DLD1 (cell line): Measurements from ENCODE around the gene CYB5R3.
"Not testable (repeated sequence)": the region's sequence is repeated elsewhere in the genome, so short reads cannot be mapped to it uniquely, and the experiment has no call there.

ENCODE experiments used
- in situ Hi-C: cut with HindIII; loops from 2 replicates; pipeline ENCODE4 v1.10.0; 2017; ENCODE audit warnings: low sequenced_read_pairs

CYB5R3 gene

DNA sequence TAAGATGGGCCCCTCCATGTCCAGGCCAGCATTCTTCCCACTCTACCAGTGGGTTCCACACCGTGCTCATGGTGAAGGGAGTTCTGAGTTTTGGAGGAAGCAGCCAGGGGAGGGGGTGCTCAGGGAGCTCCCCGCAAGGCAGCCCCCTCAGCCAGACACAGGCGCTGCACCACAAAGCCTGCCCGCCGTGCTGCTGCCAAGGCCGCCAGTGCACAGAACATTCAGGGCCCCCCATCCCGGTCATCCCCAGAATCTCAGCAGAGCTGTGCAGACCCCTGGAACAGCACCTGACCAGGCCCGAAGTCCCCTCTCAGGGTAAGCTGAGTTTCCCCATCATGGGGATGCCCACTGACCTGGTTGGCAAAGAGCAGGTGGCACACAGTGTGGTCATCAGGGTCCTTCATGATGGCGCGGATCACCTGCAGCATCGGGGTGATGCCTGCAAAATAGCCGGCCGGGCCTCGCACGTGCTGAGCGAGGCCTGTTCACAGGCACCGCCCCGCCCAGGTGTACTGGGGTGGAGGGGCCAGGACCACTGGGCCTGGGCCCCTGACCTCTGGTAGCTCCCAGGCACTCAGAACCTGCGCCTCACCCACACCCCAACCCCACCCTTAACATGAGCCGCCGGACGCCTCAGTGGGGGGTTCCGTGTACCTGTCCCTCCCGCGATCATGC, 22.1 kb downstream of the CYB5R3 start:
- in situ Hi-C loops, result no loop called here

- in situ Hi-C loops, result no loop called here
Observed at GRCh38 chr22:42626431-42626830, 22.8 kb downstream of the CYB5R3 start.

DNA sequence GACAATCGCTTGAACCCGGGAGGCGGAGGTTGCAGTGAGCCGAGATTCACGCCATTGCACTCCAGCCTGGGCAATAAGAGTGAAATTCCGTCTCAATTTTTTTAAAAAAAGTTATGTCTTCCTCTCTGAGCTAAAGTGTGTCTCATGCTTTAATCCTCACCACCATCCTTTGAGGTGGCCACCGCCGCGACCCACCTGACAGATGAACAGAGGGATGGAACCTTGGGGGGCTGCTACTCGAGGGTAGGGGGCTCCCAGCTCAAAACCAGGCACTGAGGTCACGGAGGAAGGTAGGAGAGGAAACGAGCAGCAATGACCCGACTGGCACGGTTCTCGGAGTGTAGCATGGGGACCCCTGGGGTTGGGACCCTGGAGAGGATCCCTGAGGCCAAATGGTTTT, 23.8 kb downstream of the CYB5R3 start:
- in situ Hi-C loops, result no loop called here

- in situ Hi-C loops, result no loop called here
Observed at GRCh38 chr22:42624551-42625106, 24.6 kb downstream of the CYB5R3 start.

- in situ Hi-C loops, result no loop called here
Observed at GRCh38 chr22:42623756-42624441, 25.3 kb downstream of the CYB5R3 start.

DNA sequence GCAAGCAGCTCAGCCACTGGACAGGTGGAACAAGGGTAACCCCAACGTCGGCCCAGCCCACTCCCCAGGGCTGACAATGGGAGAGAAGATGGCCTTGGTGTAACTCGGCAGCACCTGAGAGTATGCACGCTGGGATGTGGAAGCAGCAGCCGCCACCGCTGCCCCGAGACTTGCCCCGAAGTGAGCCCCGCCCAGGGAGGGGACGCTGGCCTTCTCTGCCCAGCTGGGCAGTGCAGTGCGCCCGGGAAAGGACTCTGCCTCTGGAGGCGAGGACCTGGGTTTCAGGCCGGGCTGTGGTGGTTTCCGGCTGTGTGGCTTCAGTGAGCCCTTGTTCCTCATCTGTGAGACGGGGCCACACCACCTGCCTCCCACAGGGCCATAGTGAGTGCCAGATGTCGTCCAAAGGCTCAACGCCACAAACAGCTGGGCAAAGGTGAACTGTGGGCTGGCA, 25.9 kb downstream of the CYB5R3 start:
- in situ Hi-C loops, result no loop called here

DNA sequence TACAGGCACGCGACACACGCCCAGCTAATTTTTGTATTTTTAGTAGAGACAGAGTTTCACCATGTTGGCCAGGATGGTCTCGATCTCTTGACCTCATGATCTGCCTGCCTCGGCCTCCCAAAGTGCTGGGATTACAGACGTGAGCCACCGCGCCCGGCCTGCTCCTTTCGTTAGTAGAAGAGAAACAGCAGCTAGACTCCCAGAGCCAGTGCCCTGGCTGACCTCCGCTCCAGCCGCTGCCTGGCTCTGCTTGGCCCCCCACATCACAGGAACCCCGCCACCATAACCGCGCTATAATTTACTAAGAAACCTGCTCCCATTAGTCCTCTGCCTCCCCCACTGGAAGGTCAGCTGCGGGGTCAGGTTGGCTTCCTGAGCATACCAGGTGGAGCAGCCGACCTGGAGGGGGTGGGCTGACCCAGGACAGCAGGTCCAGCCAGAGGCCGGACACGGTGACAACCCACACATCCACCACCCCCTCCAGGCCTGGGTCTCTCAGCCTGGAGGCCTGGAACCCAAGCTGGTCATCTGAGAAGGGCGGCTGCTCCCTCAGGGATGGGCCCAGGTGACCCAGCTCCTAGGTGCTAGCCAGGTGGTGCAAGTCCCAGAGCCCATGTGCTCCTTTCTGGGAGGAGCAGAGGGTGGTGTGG, 27.0 kb downstream of the CYB5R3 start:
- in situ Hi-C loops, result no loop called here

- in situ Hi-C loops, result no loop called here
Observed at GRCh38 chr22:42621505-42622002, 27.6 kb downstream of the CYB5R3 start.

DNA sequence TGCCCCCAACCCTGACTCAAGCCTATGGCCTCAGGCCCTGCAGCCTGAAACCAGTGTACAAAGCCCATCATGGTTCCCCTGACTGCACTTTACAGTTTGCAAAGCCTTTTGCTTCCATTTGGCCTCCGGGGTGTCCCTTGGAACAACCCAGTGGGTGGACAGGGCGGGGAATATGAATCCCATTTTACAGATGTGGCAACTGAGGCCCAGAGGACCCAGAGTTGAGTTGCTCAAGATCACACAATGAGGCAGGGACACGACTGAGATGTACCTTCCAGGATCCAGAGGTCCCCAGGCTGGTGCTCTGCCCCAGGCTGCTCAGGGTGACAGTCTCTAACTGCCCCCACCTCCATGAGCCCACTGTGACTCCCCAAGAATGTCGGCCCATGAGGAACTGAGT, 29.1 kb downstream of the CYB5R3 start:
- in situ Hi-C loops, result no loop called here

DNA sequence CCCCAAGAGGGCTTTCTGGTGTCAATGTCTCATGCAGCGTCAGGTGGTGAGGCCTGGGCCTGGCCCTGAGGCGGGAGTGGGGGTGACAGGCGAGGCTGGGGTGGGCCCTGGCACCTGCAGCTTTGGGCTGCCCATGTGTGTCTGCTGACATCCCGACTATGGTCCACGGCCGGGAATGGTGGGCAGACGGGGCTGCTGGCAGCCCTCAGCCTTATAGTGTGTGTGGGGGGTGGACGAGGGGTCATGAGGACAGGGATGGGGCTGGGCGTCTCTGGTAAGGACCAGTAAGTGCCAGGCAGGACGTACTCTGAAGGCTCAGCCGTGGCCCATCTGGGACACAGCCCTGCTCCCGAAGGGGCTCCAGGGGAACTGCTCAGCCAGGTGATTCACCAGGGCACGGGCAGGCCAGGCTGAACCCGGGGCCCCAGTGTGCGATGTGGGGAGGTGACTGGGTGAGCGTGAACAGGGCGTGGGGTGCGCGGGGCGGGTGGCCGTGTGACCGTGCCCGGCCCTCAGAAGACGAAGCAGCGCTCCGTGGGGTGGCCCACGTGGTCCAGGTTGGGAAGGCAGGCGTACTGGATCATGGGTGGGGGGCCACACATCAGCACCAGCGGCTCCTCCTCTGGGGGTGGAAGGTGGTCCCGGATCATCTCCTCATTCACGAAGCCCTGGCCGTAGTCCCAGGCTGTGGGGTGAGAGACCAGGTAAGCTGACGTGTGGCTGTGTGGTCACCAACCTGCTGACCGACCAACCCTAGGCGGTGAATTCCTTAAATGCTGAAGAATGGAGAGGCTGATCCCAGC, 29.7 kb downstream of the CYB5R3 start:
- in situ Hi-C loops, result no loop called here

DNA sequence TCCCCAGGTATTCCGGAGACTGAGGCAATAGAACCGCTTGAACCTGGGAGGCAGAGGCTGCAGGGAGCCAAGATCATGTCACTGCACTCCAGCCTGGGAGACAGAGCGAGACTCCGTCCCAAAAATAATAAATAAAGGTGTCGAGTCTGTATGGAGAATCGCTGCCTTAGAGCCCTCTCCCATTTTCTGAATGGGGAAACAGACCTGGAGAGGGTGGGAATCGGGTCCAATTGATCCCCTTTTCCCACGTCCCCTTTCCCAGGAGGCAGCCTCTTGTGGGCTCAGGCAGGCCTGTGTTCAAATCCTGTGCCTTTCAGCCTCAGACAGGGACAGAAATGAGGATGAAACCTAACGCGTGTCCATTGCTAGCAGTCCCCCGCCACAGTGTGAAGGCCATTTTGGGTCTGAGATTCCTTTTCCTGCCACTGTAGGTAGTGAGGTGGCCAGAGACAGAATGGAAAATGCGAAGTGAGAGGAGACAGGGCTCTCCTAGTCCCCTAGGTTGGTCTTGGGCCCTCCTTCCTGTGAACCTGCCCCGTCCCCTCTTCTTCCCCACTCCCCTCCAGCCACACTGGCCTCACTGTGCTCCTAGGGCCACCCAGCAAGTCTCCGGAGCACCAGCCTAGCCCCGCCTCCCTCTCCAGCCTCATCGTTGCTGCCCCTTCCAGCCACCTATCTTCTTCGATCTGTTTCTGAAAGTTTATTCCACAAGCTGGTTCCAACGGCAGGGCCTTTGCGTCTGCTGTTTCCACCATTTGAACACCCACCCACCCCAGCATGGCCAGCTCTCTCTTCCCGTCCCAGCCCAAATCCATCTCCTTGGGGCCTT, 31.8 kb downstream of the CYB5R3 start:
- in situ Hi-C loops, result no loop called here

DNA sequence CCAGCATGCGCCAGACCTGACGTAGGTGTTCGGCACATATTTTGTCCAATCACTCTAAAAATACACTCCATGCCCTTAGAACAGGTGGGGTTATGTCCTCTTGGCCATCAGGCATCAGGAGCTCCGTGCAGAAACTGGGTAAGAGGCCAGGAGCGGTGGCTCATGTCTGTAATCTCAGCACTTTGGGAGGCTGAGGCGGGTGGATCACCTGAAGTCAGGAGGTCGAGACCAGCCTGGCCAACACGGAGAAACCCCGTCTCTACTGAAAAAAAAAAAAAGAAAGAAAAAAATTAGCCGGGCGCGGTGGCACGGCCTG, 33.4 kb downstream of the CYB5R3 start:
- in situ Hi-C loops, result not testable (repeated sequence)

DNA sequence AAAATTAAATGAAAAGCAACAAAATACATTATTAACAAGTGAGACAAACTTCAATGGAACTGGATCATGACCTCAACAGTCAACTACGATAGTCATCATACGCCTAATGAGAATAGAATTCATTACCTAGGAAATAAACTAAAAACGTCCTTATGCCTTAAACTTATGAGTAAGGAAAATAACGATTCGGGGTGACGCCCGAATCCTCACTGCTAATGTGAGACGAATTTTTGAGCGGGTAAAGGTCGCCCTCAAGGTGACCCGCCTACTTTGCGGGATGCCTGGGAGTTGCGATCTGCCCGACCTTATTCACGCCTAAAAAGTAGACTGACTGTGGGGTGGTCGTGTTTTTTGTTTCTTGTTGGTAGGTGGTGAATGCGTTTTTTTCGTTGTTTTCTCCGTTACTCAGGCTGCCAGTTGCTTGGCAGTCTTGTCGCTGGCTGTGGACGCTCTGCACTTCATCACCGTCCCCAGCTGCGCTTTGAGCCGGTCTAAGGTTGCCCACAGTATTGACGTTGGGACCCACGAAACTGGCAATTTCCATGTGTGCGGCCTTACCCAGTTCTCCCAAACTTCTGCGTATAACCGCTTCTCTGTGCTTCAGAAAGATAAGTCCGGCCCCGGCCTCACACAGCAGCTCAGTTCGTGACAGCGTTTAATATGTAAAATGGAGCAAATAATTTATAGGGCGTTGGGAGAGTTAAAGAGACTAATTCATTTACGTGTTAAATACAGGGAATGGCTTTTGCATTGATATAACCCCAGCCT, 33.9 kb downstream of the CYB5R3 start:
- in situ Hi-C loops, result no loop called here

- in situ Hi-C loops, result no loop called here
Observed at GRCh38 chr22:42614312-42615091, 34.7 kb downstream of the CYB5R3 start, which contains the start of gene POLDIP3. Gene POLDIP3, minus strand, starts transcription at chr22:42614883. Its CDS starts 26 bp downstream, at chr22:42614857.

DNA sequence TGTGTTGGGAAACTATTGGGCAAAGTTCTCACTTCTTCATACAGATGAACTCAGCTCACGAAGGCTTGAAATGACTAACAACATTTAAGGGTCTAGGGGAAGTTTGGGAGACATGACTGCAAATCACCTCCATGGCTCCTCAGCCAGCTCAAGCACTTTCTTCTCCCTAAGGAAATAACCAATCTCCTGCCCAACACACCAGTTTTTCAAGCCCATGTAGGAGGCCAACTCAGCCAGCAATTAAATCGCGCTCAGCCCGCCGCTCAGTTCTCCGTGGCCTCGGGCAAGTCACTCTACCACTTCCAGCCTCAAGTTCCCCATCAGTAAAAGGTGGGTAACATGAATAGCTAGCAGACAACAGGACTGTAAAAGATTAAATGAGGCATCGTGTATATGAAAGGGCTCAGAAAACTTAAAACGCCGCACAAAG, 35.3 kb downstream of the CYB5R3 start:
- in situ Hi-C loops, result no loop called here

- in situ Hi-C loops, result no loop called here
Observed at GRCh38 chr22:42612336-42612735, 36.9 kb downstream of the CYB5R3 start.

GRCh38 chr22:42611051-42611450, 38.1 kb downstream of the CYB5R3 start:
- in situ Hi-C loops, result no loop called here

GRCh38 chr22:42610186-42610585, 39.0 kb downstream of the CYB5R3 start:
- in situ Hi-C loops, result no loop called here
